ENCODE data around the gene THAP9. TPM values are rescaled to one million over a fixed set of nuclear protein-coding genes. Genes with fewer than 3 reads are reported as not detected.
A peak's percentile ranks its signal among the peaks of the same experiment; 100 is the strongest.

Gene THAP9
- total RNA-seq, 1 experiment from 2014 or later: 3.5 TPM

GRCh38 chr4:82893942-82894341 lies 6.6 kb upstream of the THAP9 start:
- H3K79me2 ChIP-seq (ENCODE audit: low read depth): peaks cover 61% of the 10 kb centered on the region
- DNase-seq: no peak
- no peaks in the 10 kb centered on the region for H3K9me3 ChIP-seq (ENCODE audit: insufficient read depth, low read depth)
- H3K4me3 ChIP-seq: no peak overlapping the region
- no peak overlapping the region for H2AFZ ChIP-seq
- H3K36me3 ChIP-seq (ENCODE audit: low read depth): peaks cover 39% of the 10 kb centered on the region
- BruUV-seq (replicated peaks): no TSS peak
- intact Hi-C loops (cut with micrococcal nuclease; ENCODE audit: unreplicated experiment): loop anchor here (10.0 kb wide), 1 partner anchor 519 kb away; the partner anchor contains the start of gene HNRNPD
- no peak overlapping the region for H3K27ac ChIP-seq
- no peaks in the 10 kb centered on the region for H3K27me3 ChIP-seq (ENCODE audit: insufficient read depth, low read depth)
- peaks cover 26% of the 10 kb centered on the region for H3K4me1 ChIP-seq (replicated peaks; ENCODE audit: insufficient read depth)
- peaks cover 63% of the 10 kb centered on the region for H3F3A ChIP-seq (ENCODE audit: insufficient read depth, low read depth)
- H3K9me2 ChIP-seq (ENCODE audit: insufficient read depth): no peaks in the 10 kb centered on the region
- peaks cover 18% of the 10 kb centered on the region for H4K20me1 ChIP-seq (ENCODE audit: insufficient read depth)
- TF ChIP-seq CTCF (conservative IDR thresholded peaks at IDR 0.05) (no peak), EZH2 (IDR thresholded peaks at IDR 0.05; ENCODE audit: low read depth) (no peak)
- CTCF ChIA-PET: no interaction called here
- no peak overlapping the region for H3K4me2 ChIP-seq
- POLR2A ChIA-PET (ENCODE audit: unreplicated experiment): interaction anchor here (0.5 kb wide), 1 partner anchor 474 kb away, joined by 5 read pairs; no protein-coding TSS in a partner anchor

GRCh38 chr4:82896755-82897154 lies 3.8 kb upstream of the THAP9 start:
- intact Hi-C loops (cut with micrococcal nuclease; ENCODE audit: unreplicated experiment): loop anchor here (5.0 to 10.0 kb wide), 2 partner anchors 386 to 522 kb away; partner anchors contain the start of genes COQ2 and HNRNPD
- 0 out of 2 replicates have a peak overlapping the region, but pooled peaks have one; percentile 92 for H3K4me2 ChIP-seq
- peaks cover 39% of the 10 kb centered on the region for H3K36me3 ChIP-seq (ENCODE audit: low read depth)
- no peaks in the 10 kb centered on the region for H3K9me2 ChIP-seq (ENCODE audit: insufficient read depth)
- peaks cover 63% of the 10 kb centered on the region for H3K79me2 ChIP-seq (ENCODE audit: low read depth)
- peaks cover 18% of the 10 kb centered on the region for H4K20me1 ChIP-seq (ENCODE audit: insufficient read depth)
- no peak for TF ChIP-seq EZH2 (IDR thresholded peaks at IDR 0.05; ENCODE audit: low read depth)
- no peak for TF ChIP-seq CTCF (conservative IDR thresholded peaks at IDR 0.05)
- peaks cover 24% of the 10 kb centered on the region for H3K4me1 ChIP-seq (replicated peaks; ENCODE audit: insufficient read depth)
- peaks cover 71% of the 10 kb centered on the region for H3F3A ChIP-seq (ENCODE audit: insufficient read depth, low read depth)
- H3K9me3 ChIP-seq (ENCODE audit: insufficient read depth, low read depth): no peaks in the 10 kb centered on the region
- no TSS peak for BruUV-seq (replicated peaks)
- DNase-seq: no peak
- ChIA-PET CTCF (no interaction called here), POLR2A (ENCODE audit: unreplicated experiment) (no interaction called here)
- H3K27ac ChIP-seq: no peak overlapping the region
- H3K27me3 ChIP-seq (ENCODE audit: insufficient read depth, low read depth): no peaks in the 10 kb centered on the region
- no peak overlapping the region for H2AFZ ChIP-seq
- no peak overlapping the region for H3K4me3 ChIP-seq

- Histone ChIP-seq H3K27me3 (ENCODE audit: insufficient read depth, low read depth) (no peaks in the 10 kb centered on the region), H3F3A (ENCODE audit: insufficient read depth, low read depth) (peaks cover 53% of the 10 kb centered on the region), H4K20me1 (ENCODE audit: insufficient read depth) (peaks cover 18% of the 10 kb centered on the region), H3K9me2 (ENCODE audit: insufficient read depth) (no peaks in the 10 kb centered on the region), H3K79me2 (ENCODE audit: low read depth) (peaks cover 77% of the 10 kb centered on the region), H3K4me1 (replicated peaks; ENCODE audit: insufficient read depth) (peaks cover 18% of the 10 kb centered on the region), H3K4me2 (peak overlapping the region; percentile 92), H3K27ac (peak overlapping the region; percentile 95), H3K4me3 (peak overlapping the region; percentile 86), H3K36me3 (ENCODE audit: low read depth) (peaks cover 36% of the 10 kb centered on the region), H2AFZ (no peak overlapping the region), H3K9me3 (ENCODE audit: insufficient read depth, low read depth) (no peaks in the 10 kb centered on the region)
- peak; percentile 32 to 77 for DNase-seq
- no TSS peak for BruUV-seq (replicated peaks)
- intact Hi-C loops (cut with micrococcal nuclease; ENCODE audit: unreplicated experiment): loop anchor here (1.0 to 10.0 kb wide), 5 partner anchors 7 to 524 kb away; partner anchors contain the start of genes COQ2, HNRNPD and SEC31A
- ChIA-PET POLR2A (ENCODE audit: unreplicated experiment) (interaction anchor here (0.6 kb wide), 1 partner anchor 108 kb away, joined by 3 read pairs; no protein-coding TSS in a partner anchor), CTCF (interaction anchor here (0.7 kb wide), 1 partner anchor 77 kb away, joined by 3 read pairs; no protein-coding TSS in a partner anchor)
- peak; percentile 58 for TF ChIP-seq CTCF (conservative IDR thresholded peaks at IDR 0.05)
- TF ChIP-seq EZH2 (IDR thresholded peaks at IDR 0.05; ENCODE audit: low read depth): no peak
These were observed 2.0 kb upstream of the THAP9 start for GRCh38 chr4:82898322-82899243.
